Immature natural killer cell (primary cell): ENCODE results near the gene TREM2. TPM values are rescaled to one million over a fixed set of nuclear protein-coding genes. Genes with fewer than 3 reads are reported as not detected.
"Not testable (repeated sequence)": the region's sequence is repeated elsewhere in the genome, so short reads cannot be mapped to it uniquely, and the experiment has no call there.

Experiments
- DNase-seq, 3 donors: peaks; one replicate each; pipeline ENCODE4 v3.0.0; 2022; ENCODE audit warnings: mixed read lengths in 1 of 3
- H3K27ac Mint-ChIP-seq, 6 donors: one replicate each; pipeline ENCODE4 v1.8.0; 2020; ENCODE audit warnings: mixed read lengths in 6 of 6, mild to moderate bottlenecking in 5 of 6, inconsistent platforms in 4 of 6, moderate library complexity in 3 of 6
- H3K27me3 Mint-ChIP-seq, 3 donors: one replicate each; pipeline ENCODE4 v1.8.0; 2020 to 2021; ENCODE audit warnings: low read depth in 3 of 3, mild to moderate bottlenecking in 3 of 3, mixed read lengths in 3 of 3, moderate library complexity in 3 of 3, inconsistent platforms in 1 of 3
- H3K36me3 Mint-ChIP-seq, 3 donors: one replicate each; pipeline ENCODE4 v1.8.0; 2020; ENCODE audit warnings: mixed read lengths in 3 of 3, inconsistent platforms in 2 of 3, mild to moderate bottlenecking in 2 of 3
- H3K4me1 Mint-ChIP-seq, 2 donors: one replicate each; pipeline ENCODE4 v1.8.0; 2020; ENCODE audit warnings: inconsistent platforms in 2 of 2, mild to moderate bottlenecking in 2 of 2, mixed read lengths in 2 of 2, moderate library complexity in 1 of 2
- H3K4me3 Mint-ChIP-seq, 5 donors: one replicate each; pipeline ENCODE4 v1.8.0; 2020; ENCODE audit warnings: mild to moderate bottlenecking in 5 of 5, mixed read lengths in 5 of 5, inconsistent platforms in 3 of 5, moderate library complexity in 3 of 5
- H3K9me3 Mint-ChIP-seq, 6 donors: one replicate each; pipeline ENCODE4 v1.8.0; 2020; ENCODE audit warnings: mild to moderate bottlenecking in 6 of 6, mixed read lengths in 6 of 6, inconsistent platforms in 4 of 6, moderate library complexity in 3 of 6
- polyA plus RNA-seq, 3 donors: library from polyadenylated mRNA; unstranded; fragments of 300-500 nt; fragmentation: Illumina TruSeq; gene quantifications; one replicate each; pipeline ENCODE4 v1.2.3, GENCODE V29; 2021

TREM2 gene
- polyA plus RNA-seq, 3 donors from 2014 or later, result not detected

DNA sequence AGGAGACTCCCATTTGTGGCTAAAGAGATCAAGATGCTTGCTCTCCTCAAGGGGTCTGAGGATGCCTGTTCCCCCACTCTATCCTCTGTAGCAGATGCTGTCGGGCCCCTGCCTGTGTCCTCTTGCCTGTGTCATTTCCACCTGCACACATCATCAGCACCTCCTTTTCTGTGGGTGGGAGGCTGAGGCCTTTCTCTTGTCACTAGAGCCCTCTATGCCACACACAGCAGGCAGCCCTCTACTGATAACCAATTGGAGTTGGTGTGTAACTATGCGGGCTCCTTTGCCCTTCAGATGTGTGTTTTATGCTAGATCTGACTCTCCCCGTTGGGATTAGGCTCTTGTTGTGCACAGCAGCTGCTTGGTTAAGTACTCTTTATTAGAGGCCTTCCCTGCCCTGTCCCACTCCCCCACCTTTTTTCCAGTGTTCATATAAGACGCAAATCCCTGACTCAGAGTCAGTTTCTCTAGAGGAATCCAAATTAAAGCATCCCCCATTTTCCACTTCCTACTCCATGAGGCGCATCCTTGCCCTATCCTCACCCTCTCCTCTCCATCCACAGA, 30.3 kb upstream of the TREM2 start:
- no peak for DNase-seq
- H3K4me3 Mint-ChIP-seq, result no peak overlapping the region
- peak overlapping the region in 2 of 6 donors; percentile 1 to 5 for H3K27ac Mint-ChIP-seq
- peaks cover 0 to 4% (median 0%) of the 10 kb centered on the region in 6 donors for H3K9me3 Mint-ChIP-seq
- peaks cover 0 to 17% (median 7%) of the 10 kb centered on the region in 3 donors for H3K36me3 Mint-ChIP-seq
- no peaks in the 10 kb centered on the region for H3K27me3 Mint-ChIP-seq
- peaks cover 13 to 37% of the 10 kb centered on the region in 2 donors for H3K4me1 Mint-ChIP-seq

DNA sequence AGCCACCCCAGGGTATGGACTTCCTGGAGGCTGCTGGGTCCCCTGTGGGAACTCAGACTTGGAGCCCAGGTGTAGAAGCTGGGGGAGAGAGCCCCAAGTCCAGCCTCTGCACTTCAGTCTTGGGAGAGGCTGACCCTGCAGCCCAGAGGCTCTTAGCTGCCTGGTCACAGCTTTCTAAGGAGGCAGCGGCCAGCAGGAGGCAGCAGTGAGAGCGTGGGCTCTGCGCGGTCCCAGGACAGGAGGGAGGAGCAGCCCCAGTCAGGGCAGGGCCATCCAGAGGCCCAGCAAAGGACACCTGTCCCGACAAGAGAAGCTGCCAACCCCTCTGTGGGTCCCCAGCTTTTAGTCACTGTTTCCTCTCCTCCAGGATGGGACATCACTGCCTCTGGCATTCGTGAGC, 28.7 kb upstream of the TREM2 start:
- peak in 2 of 3 donors; percentile 14 to 34 for DNase-seq
- Mint-ChIP-seq H3K9me3 (peaks cover 0 to 4% (median 0%) of the 10 kb centered on the region in 6 donors), H3K4me3 (no peak overlapping the region), H3K27ac (no peak overlapping the region), H3K36me3 (peaks cover 0 to 11% (median 7%) of the 10 kb centered on the region in 3 donors), H3K27me3 (peaks cover 0 to 2% (median 0%) of the 10 kb centered on the region in 3 donors), H3K4me1 (peaks cover 8 to 24% of the 10 kb centered on the region in 2 donors)

DNA sequence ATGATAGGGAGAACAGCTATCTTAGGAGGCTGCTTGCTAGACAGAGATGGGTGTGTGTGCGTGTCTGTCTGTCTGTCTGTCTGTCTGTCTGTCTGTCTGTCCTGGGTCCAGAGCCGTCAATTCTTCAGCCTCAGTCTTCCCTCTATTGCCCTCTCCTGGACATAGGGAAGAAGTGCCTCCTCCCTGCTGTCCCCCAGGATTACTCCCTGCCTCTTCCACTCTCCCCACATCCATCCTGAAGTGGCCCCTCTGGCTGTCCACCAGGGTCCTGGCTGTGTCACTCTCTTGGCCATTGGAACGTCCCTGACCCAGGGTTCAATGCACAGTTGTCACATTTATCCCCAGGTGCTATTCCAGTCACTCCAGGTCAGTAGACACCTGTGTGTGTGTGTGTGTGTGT, 27.9 kb upstream of the TREM2 start:
- peaks cover 0 to 11% (median 7%) of the 10 kb centered on the region in 3 donors for H3K36me3 Mint-ChIP-seq
- peak overlapping the region in 1 of 6 donors; percentile 67 for H3K27ac Mint-ChIP-seq
- peaks cover 8 to 24% of the 10 kb centered on the region in 2 donors for H3K4me1 Mint-ChIP-seq
- peaks cover 0 to 2% (median 0%) of the 10 kb centered on the region in 3 donors for H3K27me3 Mint-ChIP-seq
- no peak overlapping the region for H3K4me3 Mint-ChIP-seq
- DNase-seq, result no peak
- peaks cover 0 to 4% (median 0%) of the 10 kb centered on the region in 6 donors for H3K9me3 Mint-ChIP-seq

DNA sequence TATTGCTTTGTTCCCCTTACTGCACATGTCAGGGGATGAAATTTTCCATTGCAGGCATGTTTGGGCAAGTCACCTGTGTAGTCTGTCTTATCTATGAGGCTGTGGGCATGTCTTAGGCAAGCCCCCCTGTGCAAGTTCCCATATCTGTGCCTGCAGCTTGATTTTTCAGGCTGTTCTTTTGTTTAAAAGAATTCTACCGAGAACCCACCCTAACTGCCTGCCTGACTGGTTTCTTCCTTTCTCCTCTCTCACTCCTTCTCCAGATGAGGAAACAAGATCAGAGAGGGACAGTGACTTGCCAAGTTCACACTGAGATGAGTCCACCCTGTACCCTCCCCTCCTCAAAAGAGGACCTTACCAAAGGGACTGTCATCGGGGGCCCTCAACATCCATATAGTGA, 27.1 kb upstream of the TREM2 start:
- no peak overlapping the region for H3K4me3 Mint-ChIP-seq
- no peak overlapping the region for H3K27ac Mint-ChIP-seq
- H3K27me3 Mint-ChIP-seq, result peaks cover 0 to 2% (median 0%) of the 10 kb centered on the region in 3 donors
- no peak for DNase-seq
- H3K9me3 Mint-ChIP-seq, result peaks cover 0 to 4% (median 0%) of the 10 kb centered on the region in 6 donors
- H3K4me1 Mint-ChIP-seq, result peaks cover 8 to 24% of the 10 kb centered on the region in 2 donors
- H3K36me3 Mint-ChIP-seq, result peaks cover 0 to 7% (median 6%) of the 10 kb centered on the region in 3 donors

DNA sequence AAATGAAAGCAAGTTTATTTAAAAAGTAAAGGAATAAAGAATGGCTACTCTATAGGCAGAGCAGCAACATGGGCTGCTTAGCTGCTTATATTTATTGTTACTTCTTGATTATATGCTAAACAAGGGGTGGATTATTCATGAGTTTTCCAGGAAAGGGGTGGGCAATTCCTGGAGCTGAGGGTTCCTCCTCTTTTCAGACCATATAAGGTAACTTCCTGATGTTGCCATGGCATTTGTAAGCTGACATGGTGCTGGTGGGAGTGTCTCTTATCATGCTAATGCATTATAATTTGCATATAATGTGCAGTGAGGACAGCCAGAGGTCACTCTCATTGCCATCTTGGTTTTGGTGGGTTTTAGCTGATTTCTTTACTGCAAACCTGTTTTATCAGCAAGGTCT, 26.1 kb upstream of the TREM2 start:
- not testable (repeated sequence) for H3K27ac Mint-ChIP-seq, DNase-seq, H3K4me3 Mint-ChIP-seq, H3K9me3 Mint-ChIP-seq, H3K27me3 Mint-ChIP-seq, H3K36me3 Mint-ChIP-seq
- H3K4me1 Mint-ChIP-seq, result peaks cover 8 to 24% of the 10 kb centered on the region in 2 donors

DNA sequence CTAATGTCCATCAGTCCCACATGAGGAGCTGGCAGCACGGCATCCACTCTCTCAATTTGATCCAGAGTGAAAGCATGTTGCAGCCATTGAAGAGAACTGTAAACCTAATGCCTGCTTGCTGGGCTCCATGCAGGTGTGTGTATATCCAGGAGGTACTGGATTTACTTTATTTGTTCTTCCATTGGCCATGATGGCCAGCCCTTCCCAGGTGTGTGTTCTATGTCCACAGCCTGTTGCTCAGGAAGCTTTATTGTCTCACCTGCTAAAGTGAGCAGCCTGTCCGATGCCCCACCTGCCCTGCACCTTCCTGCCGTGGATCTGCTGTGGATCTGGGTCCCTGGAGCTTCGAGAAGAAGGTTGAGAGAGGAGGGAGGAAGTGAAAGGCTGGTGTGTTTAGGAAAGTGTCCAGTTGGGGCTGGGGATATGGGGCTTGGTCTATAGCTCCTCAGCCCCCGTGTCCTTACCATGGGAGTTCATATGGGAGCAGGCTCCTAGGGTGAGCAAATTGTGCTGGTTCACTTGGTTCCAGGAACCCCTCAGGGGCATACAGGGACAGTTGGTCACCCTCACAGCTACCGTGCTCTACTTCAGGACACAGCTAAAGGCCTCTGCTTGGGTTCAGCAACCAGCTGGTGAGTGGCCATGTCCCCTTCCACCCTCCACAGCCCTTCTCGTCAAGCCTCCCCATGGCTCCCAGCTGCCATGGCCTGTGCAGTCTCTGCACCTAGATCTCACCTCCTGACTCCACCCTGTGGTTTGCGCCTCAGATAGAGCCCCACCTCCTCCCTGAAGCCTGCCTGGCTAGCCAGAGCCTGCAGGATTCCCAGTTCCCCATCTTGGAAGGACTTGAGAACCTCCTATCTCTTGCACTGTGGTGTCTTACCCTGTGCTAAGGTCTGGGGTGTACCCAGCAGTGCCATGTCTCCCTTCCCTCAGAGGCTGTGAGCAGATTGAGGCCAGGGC, 25.3 kb upstream of the TREM2 start:
- DNase-seq, result no peak
- Mint-ChIP-seq H3K4me3 (peak overlapping the region in 1 of 5 donors; percentile 10), H3K27ac (no peak overlapping the region), H3K27me3 (peaks cover 0 to 4% (median 2%) of the 10 kb centered on the region in 3 donors), H3K4me1 (peaks cover 8 to 24% of the 10 kb centered on the region in 2 donors), H3K36me3 (peaks cover 0 to 4% (median 0%) of the 10 kb centered on the region in 3 donors), H3K9me3 (peaks cover 0 to 4% (median 0%) of the 10 kb centered on the region in 6 donors)

DNA sequence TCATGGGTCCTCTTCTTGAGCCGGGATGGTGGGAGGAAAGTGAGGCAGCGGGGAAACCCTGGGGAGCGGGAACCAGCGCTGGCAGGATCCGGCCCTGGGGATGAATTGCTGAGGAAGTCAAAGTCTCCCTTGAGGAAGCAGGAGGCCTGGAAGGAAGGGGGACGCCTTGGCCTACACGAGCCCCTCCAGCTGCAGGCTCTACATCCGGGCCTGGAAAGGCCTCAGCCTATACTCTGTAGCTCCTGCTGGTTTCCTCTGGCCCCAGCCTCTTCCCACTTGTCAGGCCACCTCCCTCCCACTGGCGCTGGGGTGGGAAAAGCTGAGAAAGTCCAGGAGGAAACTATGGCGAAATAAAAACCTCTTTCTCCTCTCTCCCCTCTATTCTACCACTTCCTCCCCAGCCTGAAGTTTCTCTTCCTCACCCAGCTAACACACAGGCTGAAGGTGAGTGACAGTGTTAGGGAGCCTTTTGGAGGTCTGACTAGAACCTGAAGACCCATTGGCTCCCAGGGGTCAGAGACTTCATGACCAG, 23.2 kb upstream of the TREM2 start:
- DNase-seq, result no peak
- Mint-ChIP-seq H3K9me3 (peaks cover 0 to 4% (median 0%) of the 10 kb centered on the region in 6 donors), H3K27me3 (peaks cover 0 to 4% (median 4%) of the 10 kb centered on the region in 3 donors), H3K27ac (no peak overlapping the region), H3K4me1 (peaks cover 16 to 28% of the 10 kb centered on the region in 2 donors), H3K36me3 (peaks cover 0 to 4% (median 0%) of the 10 kb centered on the region in 3 donors), H3K4me3 (no peak overlapping the region)

DNA sequence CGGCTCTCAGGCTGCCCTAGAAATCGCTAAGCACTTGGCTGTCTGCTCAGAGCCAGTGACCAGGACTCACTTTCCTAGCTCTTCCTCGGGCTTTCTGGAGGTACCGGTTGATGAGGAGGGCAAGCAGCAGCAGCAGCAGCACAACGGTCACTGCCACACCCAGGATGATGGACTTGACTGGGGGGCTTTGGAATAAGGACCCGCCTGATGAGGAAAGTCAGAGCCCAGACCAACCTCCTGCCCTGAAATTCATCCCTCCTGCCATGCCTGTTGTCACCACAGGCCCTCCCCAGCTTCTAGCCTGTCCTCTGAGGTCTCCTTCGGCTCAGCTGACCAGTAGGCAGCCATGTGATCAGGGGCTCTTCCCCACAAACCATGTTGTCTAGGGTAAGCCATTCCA, 21.8 kb upstream of the TREM2 start:
- H3K4me1 Mint-ChIP-seq, result peaks cover 16 to 25% of the 10 kb centered on the region in 2 donors

DNA sequence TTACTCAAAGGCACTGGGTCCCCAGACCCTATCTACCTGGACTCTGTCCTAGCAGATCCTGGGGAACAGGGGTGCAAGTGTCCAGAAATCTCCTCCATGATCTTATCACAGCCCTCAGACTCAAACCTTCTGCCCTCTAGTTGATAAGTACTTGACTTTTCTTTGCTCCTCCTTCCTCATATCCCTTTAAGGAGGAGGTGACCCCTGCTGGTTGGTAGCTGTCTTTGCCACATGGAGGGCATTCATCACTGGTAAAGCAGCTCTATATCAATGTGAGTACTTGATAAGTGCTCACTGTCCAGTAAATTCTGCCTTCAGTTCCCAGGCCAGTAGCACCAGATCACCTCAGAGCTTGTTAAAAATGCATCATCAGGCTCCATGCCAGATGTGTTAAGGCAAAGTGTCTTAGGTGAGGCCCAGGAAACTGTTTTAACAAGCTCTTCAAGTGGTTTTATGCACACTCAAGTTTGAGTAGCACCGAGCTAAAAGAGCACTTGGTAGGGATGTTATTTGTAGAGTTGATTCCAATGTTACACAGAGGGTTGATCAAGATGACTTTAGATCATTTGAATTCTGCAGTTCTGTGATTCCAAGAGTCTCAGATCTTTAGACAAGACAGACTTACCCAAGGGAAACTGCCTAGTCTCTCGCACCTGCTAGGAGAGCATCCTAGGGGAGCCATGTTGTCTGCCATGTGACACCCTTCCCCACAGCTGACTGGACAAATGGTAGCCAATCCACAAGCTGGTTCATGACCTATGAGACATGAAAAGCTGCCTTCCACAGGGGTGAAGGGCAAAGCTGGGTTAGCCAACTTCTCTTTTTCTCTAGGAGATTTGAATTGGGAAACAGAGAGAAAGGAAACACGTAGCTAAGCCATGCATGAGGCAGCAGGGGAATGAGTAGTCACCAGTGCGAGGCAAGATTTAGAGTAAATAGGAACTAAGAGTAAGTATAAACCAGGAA, 19.4 kb upstream of the TREM2 start:
- no peaks in the 10 kb centered on the region for H3K9me3 Mint-ChIP-seq
- H3K27ac Mint-ChIP-seq, result peak overlapping the region in 1 of 6 donors; percentile 46
- peak; percentile 29 to 56 (median 42) for DNase-seq
- peaks cover 8 to 9% of the 10 kb centered on the region in 2 donors for H3K4me1 Mint-ChIP-seq
- peaks cover 3 to 6% (median 4%) of the 10 kb centered on the region in 3 donors for H3K27me3 Mint-ChIP-seq
- H3K4me3 Mint-ChIP-seq, result no peak overlapping the region
- H3K36me3 Mint-ChIP-seq, result no peaks in the 10 kb centered on the region

More for the DNA sequence above, 21.8 kb upstream of the TREM2 start:
- Mint-ChIP-seq H3K27ac (no peak overlapping the region), H3K4me3 (no peak overlapping the region), H3K9me3 (no peaks in the 10 kb centered on the region), H3K36me3 (no peaks in the 10 kb centered on the region), H3K27me3 (peaks cover 3 to 4% (median 4%) of the 10 kb centered on the region in 3 donors)
- DNase-seq, result no peak

DNA sequence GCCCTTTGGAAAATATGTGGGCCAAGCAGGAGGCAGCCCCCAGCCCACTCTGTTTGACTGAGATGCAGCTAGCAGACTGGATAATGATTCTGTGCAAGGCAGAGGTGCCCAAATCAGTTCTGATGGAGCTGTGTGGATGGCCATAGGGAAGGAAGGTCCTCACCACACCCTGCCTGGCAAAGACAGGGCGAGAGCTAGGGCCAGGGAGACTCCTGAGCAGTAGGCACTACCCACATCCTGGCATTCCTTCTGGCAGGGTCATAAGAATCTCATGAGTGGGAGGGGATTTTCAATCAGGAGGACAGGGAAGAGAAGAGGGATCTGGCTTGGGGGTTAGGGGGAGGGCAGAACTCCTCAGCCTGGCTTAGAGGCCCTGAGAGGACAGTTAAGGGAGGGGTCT, 18.6 kb upstream of the TREM2 start:
- Mint-ChIP-seq H3K36me3 (no peaks in the 10 kb centered on the region), H3K27me3 (peaks cover 4 to 9% (median 8%) of the 10 kb centered on the region in 3 donors), H3K27ac (no peak overlapping the region), H3K9me3 (no peaks in the 10 kb centered on the region), H3K4me3 (no peak overlapping the region), H3K4me1 (peaks cover 8 to 9% of the 10 kb centered on the region in 2 donors)
- no peak for DNase-seq

DNA sequence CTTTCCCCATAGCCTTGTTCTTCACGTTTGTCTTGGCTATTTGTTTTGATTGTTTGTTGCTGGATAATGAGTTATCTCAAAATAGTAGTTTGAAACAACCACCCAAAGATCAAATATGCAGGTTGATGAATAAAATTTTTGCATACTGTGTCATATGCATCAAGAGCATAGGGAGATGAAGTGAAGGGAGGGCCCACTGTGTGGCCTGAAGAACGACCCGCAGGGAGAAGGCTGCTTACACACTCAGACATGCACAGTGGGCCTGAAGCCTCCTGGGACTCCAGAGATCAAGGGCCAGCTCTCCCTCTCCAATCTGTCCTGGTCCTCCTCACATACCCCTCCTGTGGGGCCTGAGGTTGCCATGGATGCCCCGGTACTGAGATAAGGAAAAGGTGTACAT, 16.2 kb upstream of the TREM2 start:
- Mint-ChIP-seq H3K27me3 (peaks cover 2 to 9% (median 8%) of the 10 kb centered on the region in 3 donors), H3K4me1 (peaks cover 8 to 9% of the 10 kb centered on the region in 2 donors), H3K27ac (no peak overlapping the region), H3K4me3 (no peak overlapping the region), H3K9me3 (no peaks in the 10 kb centered on the region), H3K36me3 (no peaks in the 10 kb centered on the region)
- DNase-seq, result no peak

DNA sequence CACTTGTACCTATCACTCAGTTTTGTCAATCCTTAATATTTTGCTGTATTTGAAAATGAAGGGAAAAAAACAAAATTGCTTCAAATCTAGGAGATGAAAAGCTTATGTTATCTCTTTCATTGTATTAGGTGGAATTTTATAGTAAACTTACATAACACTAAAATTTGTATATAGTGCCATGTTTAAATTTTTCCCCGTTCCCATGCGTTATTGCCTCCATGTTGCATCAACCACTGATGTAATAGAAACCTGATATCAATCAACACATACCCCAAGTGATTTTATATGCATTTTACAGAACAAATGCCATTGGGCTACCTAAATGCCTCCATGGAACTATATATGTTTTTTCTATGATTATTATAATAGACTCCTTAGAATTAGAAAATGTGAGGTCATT, 14.8 kb upstream of the TREM2 start:
- H3K36me3 Mint-ChIP-seq, result no peaks in the 10 kb centered on the region
- H3K4me1 Mint-ChIP-seq, result peaks cover 8 to 9% of the 10 kb centered on the region in 2 donors
- H3K27me3 Mint-ChIP-seq, result peaks cover 2 to 10% (median 8%) of the 10 kb centered on the region in 3 donors
- no peak for DNase-seq
- no peak overlapping the region for H3K27ac Mint-ChIP-seq
- no peak overlapping the region for H3K4me3 Mint-ChIP-seq
- H3K9me3 Mint-ChIP-seq, result no peaks in the 10 kb centered on the region

DNA sequence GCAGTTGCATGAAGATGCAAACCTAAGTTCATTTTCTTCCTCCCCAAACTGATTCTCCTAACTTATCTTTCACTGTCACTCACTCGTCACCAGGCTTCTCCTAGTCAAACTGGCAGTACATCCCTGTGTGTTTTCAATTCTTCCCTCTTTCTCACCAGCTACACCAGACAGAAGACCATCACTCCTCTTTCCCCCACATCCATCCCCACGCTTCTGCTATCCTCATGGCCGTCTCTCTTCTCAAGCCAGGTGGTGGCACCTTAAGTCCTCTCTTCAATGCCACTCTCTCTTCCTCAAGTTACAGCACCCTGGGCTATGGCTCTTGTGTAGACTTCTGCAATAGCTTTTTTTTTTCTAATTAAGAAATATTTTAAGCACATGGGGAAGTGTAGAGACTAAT, 14.4 kb upstream of the TREM2 start:
- no peak overlapping the region for H3K27ac Mint-ChIP-seq
- no peaks in the 10 kb centered on the region for H3K36me3 Mint-ChIP-seq
- H3K4me3 Mint-ChIP-seq, result no peak overlapping the region
- H3K27me3 Mint-ChIP-seq, result peaks cover 2 to 9% (median 8%) of the 10 kb centered on the region in 3 donors
- peaks cover 8% of the 10 kb centered on the region in 2 donors for H3K4me1 Mint-ChIP-seq
- H3K9me3 Mint-ChIP-seq, result no peaks in the 10 kb centered on the region
- no peak for DNase-seq
